D721Med (cell line): Measurements from ENCODE around the gene TRDN.
"Not testable (repeated sequence)": the region's sequence is repeated elsewhere in the genome, so short reads cannot be mapped to it uniquely, and the experiment has no call there.

Experiments
- DNase-seq: peaks from one replicate; pipeline ENCODE4 v3.0.0; 2011; ENCODE audit warnings: low spot score; ENCODE audit not compliant: insufficient read length
- FAIRE-seq: peaks from 2 replicates; lab custom pipeline; 2011; peaks lifted over from hg19 to GRCh38; lab: Jason Lieb, UNC
- TF ChIP-seq, protein P1 (sequence below): IDR thresholded peaks from 2 replicates; pipeline ENCODE4 v1.5.1; 2012; ENCODE audit warnings: mild to moderate bottlenecking, control low read depth; ENCODE audit not compliant: insufficient read depth; ENCODE audit errors: missing control alignments

TRDN gene

DNA sequence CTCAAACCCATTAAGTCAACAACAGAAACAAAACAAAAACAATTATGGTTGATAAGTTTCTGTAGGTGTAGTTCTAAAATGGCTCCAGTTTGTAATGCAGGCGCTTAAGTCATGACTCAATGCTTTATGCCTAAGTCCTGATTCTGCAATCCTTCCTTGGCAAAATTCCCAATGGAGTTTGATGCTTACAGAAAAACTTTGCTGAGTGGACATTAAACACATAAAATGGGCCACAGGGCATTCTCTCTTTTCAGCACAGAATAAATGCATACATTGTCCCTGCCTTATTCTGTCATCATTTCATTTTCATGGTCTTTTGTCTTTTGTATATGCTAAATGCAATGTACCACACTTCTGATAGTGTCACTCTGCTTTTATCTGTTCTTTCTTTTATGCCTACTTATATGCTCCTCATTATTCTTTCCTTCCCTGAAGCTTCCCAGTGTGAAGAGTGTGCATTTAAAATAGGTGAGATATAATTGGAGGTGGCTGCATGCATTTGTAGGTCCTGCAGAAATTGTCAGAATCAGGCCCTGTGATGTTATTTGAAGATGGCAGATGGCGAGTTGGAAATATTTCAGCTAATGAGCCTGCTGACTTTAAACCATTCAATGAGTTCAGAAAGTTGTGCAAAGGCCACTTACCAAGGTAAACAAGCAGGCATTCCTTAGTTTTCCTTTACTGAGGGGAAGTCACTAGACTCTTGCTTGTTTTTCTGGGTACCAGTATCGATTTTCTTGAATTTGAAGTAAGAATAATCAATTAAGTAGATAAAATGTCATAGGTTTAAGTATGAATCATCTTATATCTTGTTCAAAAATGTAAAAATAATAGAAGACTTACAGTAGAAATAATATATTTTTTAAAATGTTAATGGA lies 313.1 kb downstream of the TRDN start:
- TF ChIP-seq, protein P1, sequence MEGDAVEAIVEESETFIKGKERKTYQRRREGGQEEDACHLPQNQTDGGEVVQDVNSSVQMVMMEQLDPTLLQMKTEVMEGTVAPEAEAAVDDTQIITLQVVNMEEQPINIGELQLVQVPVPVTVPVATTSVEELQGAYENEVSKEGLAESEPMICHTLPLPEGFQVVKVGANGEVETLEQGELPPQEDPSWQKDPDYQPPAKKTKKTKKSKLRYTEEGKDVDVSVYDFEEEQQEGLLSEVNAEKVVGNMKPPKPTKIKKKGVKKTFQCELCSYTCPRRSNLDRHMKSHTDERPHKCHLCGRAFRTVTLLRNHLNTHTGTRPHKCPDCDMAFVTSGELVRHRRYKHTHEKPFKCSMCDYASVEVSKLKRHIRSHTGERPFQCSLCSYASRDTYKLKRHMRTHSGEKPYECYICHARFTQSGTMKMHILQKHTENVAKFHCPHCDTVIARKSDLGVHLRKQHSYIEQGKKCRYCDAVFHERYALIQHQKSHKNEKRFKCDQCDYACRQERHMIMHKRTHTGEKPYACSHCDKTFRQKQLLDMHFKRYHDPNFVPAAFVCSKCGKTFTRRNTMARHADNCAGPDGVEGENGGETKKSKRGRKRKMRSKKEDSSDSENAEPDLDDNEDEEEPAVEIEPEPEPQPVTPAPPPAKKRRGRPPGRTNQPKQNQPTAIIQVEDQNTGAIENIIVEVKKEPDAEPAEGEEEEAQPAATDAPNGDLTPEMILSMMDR = no peak
- FAIRE-seq (peak; percentile 64), DNase-seq (no peak)

DNA sequence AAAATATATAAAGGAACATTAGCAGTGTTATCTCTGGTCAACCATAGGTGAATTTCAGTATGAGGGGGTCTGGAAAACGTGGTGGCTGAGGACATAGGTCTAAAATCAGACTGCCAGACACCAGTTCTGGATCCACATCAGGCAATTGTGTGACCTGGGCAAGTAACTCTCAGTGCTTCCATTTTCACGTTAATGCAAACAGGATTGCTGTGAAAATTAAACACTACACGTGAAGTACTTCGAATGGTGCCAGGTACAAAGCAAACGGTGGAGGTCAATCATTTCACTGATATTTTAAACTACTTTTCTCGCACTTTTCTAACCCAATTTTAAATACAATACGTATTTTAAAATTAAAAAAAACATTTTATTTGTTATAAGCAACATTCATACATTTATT lies 315.7 kb downstream of the TRDN start:
- FAIRE-seq = no peak
- DNase-seq = no peak
- TF ChIP-seq, protein P1 = no peak

DNA sequence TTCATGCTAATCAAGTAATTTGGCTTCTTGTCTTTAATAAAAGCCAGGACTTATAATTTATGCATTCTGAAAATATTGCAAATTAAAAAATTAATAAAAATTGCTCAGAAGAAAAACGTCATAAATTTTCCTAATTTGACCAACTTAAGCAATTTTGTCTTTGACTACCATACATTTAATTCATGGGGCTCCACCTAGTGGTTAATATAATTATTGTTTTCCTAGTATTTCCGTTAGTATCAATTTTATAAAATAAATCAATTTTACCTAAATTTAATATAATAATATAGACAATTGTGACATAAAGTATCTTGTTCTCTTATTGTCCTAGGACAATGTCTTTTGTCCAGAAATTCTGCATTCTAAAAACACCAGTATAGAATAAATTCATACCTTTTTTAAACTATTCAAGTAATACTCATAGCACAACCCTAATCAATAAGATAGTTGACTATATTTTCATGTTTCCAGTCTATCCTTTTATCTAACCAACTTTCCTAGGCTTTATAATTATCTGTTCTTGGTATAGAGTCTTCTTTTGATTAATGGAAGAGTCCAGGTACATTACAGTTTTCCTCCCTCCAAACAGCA lies 319.9 kb downstream of the TRDN start:
- FAIRE-seq (no peak), DNase-seq (no peak)
- TF ChIP-seq, protein P1 = peak; percentile 54

DNA sequence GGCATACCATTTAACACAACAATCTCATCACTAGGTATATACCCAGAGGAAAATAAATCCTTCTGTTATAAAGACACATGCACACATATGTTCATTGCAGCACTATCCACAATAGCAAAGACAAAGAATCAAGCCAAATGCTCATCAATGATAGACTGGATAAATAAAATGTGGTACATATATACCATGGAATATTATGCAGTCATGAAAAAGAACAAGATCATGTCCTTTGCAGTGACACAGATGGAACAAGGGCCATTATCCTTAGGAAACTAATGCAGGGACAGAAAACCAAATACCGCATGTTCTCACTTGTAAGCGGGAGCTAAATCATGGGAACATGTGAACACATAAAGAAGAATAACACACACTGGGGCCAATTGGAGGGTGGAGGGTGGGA lies 322.3 kb downstream of the TRDN start:
- FAIRE-seq = not testable (repeated sequence)

DNA sequence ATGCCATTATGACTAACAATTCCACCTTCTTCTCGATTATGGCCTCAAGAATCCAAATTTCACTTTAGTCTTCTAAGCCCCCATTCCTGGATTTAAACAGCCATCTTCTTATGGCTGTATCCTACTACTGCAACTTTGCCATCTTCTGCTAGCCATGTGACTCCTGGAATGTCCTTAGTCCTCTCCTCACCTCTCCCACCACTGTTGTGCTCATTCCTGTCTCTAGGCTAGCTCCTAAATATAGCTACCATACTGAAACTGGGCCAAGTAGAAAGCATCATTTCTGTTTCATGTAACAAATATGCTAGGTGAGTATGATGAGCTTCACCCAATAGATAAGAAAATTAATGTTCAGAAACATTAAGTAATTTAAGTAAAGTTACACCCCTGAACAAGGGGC lies 327.6 kb downstream of the TRDN start:
- FAIRE-seq (no peak), DNase-seq (no peak)
- TF ChIP-seq, protein P1 = no peak

More for the DNA sequence above, 322.3 kb downstream of the TRDN start:
- not testable (repeated sequence) for DNase-seq

DNA sequence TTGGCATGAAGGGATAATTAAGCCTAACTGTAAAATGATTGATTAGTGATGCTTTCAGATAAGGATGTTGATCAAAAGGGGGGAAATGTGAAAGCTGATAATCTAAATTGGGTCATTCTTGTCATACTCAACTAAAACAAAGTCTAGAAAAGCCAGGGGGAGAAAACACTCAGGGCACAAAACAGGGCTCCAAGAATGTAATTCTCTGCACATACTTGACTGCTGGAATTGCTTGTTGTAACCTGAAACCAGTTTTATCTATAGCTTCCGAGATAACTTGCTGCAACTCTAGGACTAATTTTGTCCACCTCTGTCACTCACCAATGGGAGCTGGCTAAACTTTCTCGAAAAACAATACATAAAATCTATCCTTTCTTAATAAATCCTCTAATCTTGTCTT lies 330.4 kb downstream of the TRDN start:
- FAIRE-seq (no peak), DNase-seq (no peak)
- TF ChIP-seq, protein P1 = no peak

DNA sequence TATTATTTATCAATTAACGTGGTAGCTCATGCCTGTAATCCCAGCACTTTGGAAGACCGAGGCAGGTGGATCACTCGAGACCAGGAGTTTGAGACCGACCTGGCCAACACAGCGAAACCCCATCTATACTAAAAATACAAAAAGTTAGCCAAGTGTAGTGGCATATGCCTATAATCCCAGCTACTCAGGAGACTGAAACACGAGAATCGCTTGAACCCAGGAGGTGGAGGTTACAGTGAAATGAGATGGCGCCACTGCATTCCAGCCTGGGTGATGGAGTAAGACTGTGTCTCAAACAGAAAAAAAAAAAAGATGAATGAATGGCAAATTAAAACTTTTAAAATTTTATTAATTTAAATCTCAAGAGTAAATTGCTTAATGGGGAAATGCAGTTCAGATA lies 341.1 kb downstream of the TRDN start:
- TF ChIP-seq, protein P1 = no peak
- DNase-seq = no peak
- FAIRE-seq = no peak
